Measurements from ENCODE around the gene TMEM115. TPM values are rescaled to one million over a fixed set of nuclear protein-coding genes. Genes with fewer than 3 reads are reported as not detected.

Gene TMEM115
- total and polyA plus RNA-seq, 2 experiments from 2014 or later: 17.8 to 49.2 TPM

GRCh38 chr3:50331364-50331907 lies 27.9 kb downstream of the TMEM115 start (continued):
- TF ChIP-seq ZNF462 (CRISPR knock-in tag; IDR thresholded peaks at IDR 0.05) (no peak), EZH2 (IDR thresholded peaks at IDR 0.05; ENCODE audit: low read depth, unreplicated experiment) (no peak), ZNF114 (CRISPR knock-in tag; IDR thresholded peaks at IDR 0.05) (no peak), CREB1 (CRISPR knock-in tag; IDR thresholded peaks at IDR 0.05; ENCODE audit: low read depth) (no peak), NANOG (IDR thresholded peaks at IDR 0.05; ENCODE audit: borderline replicate concordance) (no peak), EZH2phosphoT487 (IDR thresholded peaks at IDR 0.05; ENCODE audit: unreplicated experiment) (no peak), ETS1 (IDR thresholded peaks at IDR 0.05) (no peak), JUNB (IDR thresholded peaks at IDR 0.05; ENCODE audit: unreplicated experiment) (no peak), STAT1 (IDR thresholded peaks at IDR 0.05; ENCODE audit: unreplicated experiment) (no peak), ZNF331 (CRISPR knock-in tag; IDR thresholded peaks at IDR 0.05; ENCODE audit: low read depth) (no peak), POLR2AphosphoS5 (IDR thresholded peaks at IDR 0.05; ENCODE audit: low read depth) (no peak)

Measured in GM23338 (cell line).